ENCODE data around the gene LGALS14.

The LGALS14 gene

DNA sequence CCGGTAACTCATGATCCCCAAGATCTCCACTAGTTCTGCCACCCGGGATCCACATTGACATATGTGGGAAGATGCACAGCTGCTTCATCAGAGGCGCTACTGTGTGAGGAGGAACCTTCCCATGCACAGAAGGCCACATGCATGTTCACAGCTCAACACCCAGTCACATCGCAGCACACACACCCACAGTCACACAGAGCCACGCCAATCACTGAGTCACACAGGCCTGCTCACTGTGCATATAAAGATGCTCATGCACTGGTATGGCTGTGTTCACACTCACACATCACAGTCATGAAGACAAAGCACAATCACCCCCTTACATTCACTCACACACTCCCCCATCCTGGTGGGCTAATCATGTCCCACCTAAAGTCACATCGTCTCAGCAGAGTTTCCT, 23.8 kb downstream of the LGALS14 start:
- TF ChIP-seq, protein P1, sequence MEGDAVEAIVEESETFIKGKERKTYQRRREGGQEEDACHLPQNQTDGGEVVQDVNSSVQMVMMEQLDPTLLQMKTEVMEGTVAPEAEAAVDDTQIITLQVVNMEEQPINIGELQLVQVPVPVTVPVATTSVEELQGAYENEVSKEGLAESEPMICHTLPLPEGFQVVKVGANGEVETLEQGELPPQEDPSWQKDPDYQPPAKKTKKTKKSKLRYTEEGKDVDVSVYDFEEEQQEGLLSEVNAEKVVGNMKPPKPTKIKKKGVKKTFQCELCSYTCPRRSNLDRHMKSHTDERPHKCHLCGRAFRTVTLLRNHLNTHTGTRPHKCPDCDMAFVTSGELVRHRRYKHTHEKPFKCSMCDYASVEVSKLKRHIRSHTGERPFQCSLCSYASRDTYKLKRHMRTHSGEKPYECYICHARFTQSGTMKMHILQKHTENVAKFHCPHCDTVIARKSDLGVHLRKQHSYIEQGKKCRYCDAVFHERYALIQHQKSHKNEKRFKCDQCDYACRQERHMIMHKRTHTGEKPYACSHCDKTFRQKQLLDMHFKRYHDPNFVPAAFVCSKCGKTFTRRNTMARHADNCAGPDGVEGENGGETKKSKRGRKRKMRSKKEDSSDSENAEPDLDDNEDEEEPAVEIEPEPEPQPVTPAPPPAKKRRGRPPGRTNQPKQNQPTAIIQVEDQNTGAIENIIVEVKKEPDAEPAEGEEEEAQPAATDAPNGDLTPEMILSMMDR (IDR thresholded peaks at IDR 0.05) = no peak

DNA sequence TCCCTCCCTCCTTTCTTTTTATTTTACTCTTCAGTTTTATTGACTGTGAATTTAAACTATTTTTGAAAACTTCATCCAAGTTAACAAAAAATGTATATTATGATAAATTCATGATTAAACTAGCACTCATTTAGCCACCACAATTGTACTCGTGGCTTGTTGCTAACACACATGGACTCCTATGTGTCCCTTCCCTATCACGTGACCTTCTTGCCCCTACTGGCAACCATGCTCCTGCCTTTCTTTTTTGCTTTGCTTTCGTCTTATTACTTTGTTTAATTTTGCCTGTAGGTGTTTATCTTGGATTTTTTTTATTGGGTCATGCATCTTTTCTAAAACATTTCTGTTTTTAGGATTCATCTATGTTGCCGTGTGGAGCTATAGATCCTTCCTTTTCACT, 25.3 kb downstream of the LGALS14 start:
- TF ChIP-seq, protein P1 (IDR thresholded peaks at IDR 0.05) = no peak

DNA sequence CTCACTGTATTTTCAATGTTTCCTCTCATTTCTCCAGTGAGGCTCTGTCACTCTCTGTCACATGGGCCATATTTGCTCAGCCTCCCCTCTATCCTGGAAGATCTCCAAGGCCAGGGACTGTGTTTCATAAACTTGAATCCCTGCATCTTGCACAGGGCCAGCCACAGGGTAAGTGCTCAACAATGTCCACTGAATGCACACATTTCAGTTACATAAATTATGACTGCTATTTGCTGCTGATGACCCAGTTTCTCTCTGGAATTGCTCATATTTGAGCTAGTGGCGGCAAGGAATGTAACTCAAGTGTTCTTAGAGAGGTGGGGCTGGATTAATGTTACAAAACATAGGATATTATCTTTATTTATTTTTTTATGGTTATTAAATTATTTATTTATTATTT, 27.4 kb downstream of the LGALS14 start:
- TF ChIP-seq, protein P1 (IDR thresholded peaks at IDR 0.05) = no peak

DNA sequence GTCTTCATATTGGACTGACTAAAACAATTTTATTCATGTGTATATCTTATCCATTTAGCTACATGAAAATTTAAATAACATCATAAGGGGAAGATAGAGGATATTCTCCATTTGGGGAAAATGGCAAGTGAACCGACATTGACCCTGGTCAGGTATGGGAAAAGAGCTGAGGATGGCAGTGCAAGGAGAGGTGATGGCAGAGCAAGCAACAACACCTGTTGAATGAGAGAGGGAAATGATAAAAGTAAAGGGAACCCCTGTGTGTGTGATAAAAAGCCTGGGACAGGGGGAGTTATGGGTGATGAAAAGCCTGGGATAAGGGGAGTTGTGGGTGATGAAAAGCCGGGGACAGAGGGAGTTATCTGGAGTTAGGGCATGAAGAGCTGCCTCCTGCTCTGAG, 29.6 kb downstream of the LGALS14 start:
- TF ChIP-seq, protein P1 (IDR thresholded peaks at IDR 0.05) = no peak

GRCh38 chr19:39735688-39736087, 31.4 kb downstream of the LGALS14 start:
- TF ChIP-seq, protein P1 (IDR thresholded peaks at IDR 0.05) = no peak

GRCh38 chr19:39736088-39736487, 31.8 kb downstream of the LGALS14 start:
- TF ChIP-seq, protein P1 (IDR thresholded peaks at IDR 0.05) = no peak

GRCh38 chr19:39737351-39737750, 33.1 kb downstream of the LGALS14 start:
- TF ChIP-seq, protein P1 (IDR thresholded peaks at IDR 0.05) = no peak

GRCh38 chr19:39737891-39738290, 33.6 kb downstream of the LGALS14 start, which contains the start of gene CLC:
Gene CLC (minus strand): TSS chr19:39738029. CDS start chr19:39737952, 77 bp downstream.
- TF ChIP-seq, protein P1 (IDR thresholded peaks at IDR 0.05) = no peak
